ENCODE results near the gene CHID1. TPM values are rescaled to one million over a fixed set of nuclear protein-coding genes. Genes with fewer than 3 reads are reported as not detected.
A peak's percentile ranks its signal among the peaks of the same experiment; 100 is the strongest.

CHID1 gene
- total RNA-seq: 100 to 1,000 TPM in 1 of 2 donors, 10 to 100 TPM in 1; 46.4 to 113 TPM

GRCh38 chr11:910589-911030 lies at the start of gene CHID1:
Gene CHID1, minus strand, starts transcription at chr11:910810. Its CDS starts 5,994 bp downstream, at chr11:904816.
- peak; percentile 92 for DNase-seq
- no peak for TF ChIP-seq CTCF (IDR thresholded peaks at IDR 0.05)
- intact Hi-C loops (cut with DNase I): no loop called here

GRCh38 chr11:959608-960007 lies 49.0 kb upstream of the CHID1 start:
- Histone ChIP-seq H3K9me3 (no peaks in the 10 kb centered on the region), H3K36me3 (no peaks in the 10 kb centered on the region), H3K27ac (no peak overlapping the region), H3K4me1 (peaks cover 14% of the 10 kb centered on the region), H3K9ac (ENCODE audit: low read depth in 2 of 2, low read length in 2 of 2) (no peak overlapping the region), H3K4me3 (no peak overlapping the region), H3K27me3 (no peaks in the 10 kb centered on the region)
- DNase-seq: no peak
- intact Hi-C loops (cut with DNase I): no loop called here
- no peak for TF ChIP-seq CTCF (IDR thresholded peaks at IDR 0.05)

More at GRCh38 chr11:910589-911030, at the start of gene CHID1:
- no peaks in the 10 kb centered on the region for H3K27me3 ChIP-seq
- no peaks in the 10 kb centered on the region for H3K36me3 ChIP-seq
- peak within 1 kb of the TSS; percentile 75 for H3K4me3 ChIP-seq
- H3K27ac ChIP-seq: peak within 1 kb of the TSS; percentile 86
- no peaks in the 10 kb centered on the region for H3K9me3 ChIP-seq
- H3K4me1 ChIP-seq: no peaks in the 10 kb centered on the region
- peak within 1 kb of the TSS; percentile 84 to 96 for H3K9ac ChIP-seq (ENCODE audit: low read depth in 2 of 2, low read length in 2 of 2)

- intact Hi-C loops (cut with DNase I): no loop called here
- Histone ChIP-seq H3K4me1 (peaks cover 19% of the 10 kb centered on the region), H3K36me3 (no peaks in the 10 kb centered on the region), H3K27ac (no peak overlapping the region), H3K9ac (ENCODE audit: low read depth in 2 of 2, low read length in 2 of 2) (no peak overlapping the region), H3K4me3 (no peak overlapping the region), H3K27me3 (no peaks in the 10 kb centered on the region), H3K9me3 (no peaks in the 10 kb centered on the region)
- DNase-seq: no peak
- no peak for TF ChIP-seq CTCF (IDR thresholded peaks at IDR 0.05)
These were observed 48.4 kb upstream of the CHID1 start for GRCh38 chr11:959027-959426.

DNA sequence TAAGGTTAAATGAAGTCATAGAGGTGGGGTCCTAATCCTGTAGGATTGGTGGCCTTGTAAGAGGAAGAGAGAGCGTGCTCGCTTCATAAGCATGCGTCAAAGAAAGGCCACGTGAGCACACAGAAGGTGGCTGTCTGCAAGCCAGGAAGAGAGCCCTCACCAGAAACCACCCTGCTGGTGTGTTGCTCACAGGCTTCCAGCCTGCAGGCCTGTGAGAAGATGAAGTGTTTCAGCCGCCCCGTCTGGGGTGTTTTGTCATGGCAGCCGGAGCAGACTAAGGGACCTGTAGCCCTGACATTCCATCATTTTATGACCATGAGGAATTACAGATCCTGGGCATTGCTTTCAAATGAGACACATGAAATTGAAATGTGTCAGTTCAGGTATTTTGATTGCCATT lies 47.5 kb upstream of the CHID1 start:
- Histone ChIP-seq H3K4me1 (peaks cover 24% of the 10 kb centered on the region), H3K4me3 (no peak overlapping the region), H3K27ac (no peak overlapping the region), H3K36me3 (no peaks in the 10 kb centered on the region), H3K9me3 (no peaks in the 10 kb centered on the region), H3K9ac (ENCODE audit: low read depth in 2 of 2, low read length in 2 of 2) (no peak overlapping the region), H3K27me3 (no peaks in the 10 kb centered on the region)
- intact Hi-C loops (cut with DNase I): no loop called here
- no peak for TF ChIP-seq CTCF (IDR thresholded peaks at IDR 0.05)
- no peak for DNase-seq

- intact Hi-C loops (cut with DNase I): no loop called here
- no peak for DNase-seq
- no peaks in the 10 kb centered on the region for H3K9me3 ChIP-seq
- H3K4me3 ChIP-seq: no peak overlapping the region
- H3K27me3 ChIP-seq: no peaks in the 10 kb centered on the region
- H3K9ac ChIP-seq (ENCODE audit: low read depth in 2 of 2, low read length in 2 of 2): no peak overlapping the region
- TF ChIP-seq CTCF (IDR thresholded peaks at IDR 0.05): no peak
- H3K36me3 ChIP-seq: no peaks in the 10 kb centered on the region
- H3K27ac ChIP-seq: no peak overlapping the region
- H3K4me1 ChIP-seq: peaks cover 24% of the 10 kb centered on the region
These were observed 46.8 kb upstream of the CHID1 start for GRCh38 chr11:957212-957920.

All from colonic mucosa (tissue), 4 donors.